K562 (cell line): ENCODE results near the gene HPS3. TPM values are rescaled to one million over a fixed set of nuclear protein-coding genes. Genes with fewer than 3 reads are reported as not detected.

Source experiments
- CBFA2T2 ChIP-seq: fragments of 450-650 bp; conservative IDR thresholded peaks from 2 replicates; pipeline ENCODE4 v1.6.1; 2017; ENCODE audit warnings: mild to moderate bottlenecking
- CREM ChIP-seq: IDR thresholded peaks from 2 replicates; pipeline ENCODE4 v1.6.1; 2014; ENCODE audit warnings: antibody characterized with exemption, low read depth
- GATAD2B ChIP-seq: fragments of 450-650 bp; IDR thresholded peaks from 2 replicates; pipeline ENCODE4 v1.6.1; 2017; ENCODE audit warnings: mild to moderate bottlenecking, borderline replicate concordance
- HIVEP1 ChIP-seq: fragments of 250-450 bp; sonication (Bioruptor Pico); IDR thresholded peaks from 2 replicates; pipeline ENCODE4 v1.4.0; 2020; ENCODE audit warnings: mild to moderate bottlenecking
- IRF2 ChIP-seq: sonication (generic); formaldehyde crosslinking; IDR thresholded peaks from 2 replicates; pipeline ENCODE4 v1.8.1; 2022; ENCODE audit warnings: mild to moderate bottlenecking, missing genetic modification reagents
- MECOM ChIP-seq: fragments of 250-450 bp; sonication (Bioruptor Pico); IDR thresholded peaks from 2 replicates; pipeline ENCODE4 v1.8.0; 2022; ENCODE audit warnings: inconsistent platforms
- NR2C2 ChIP-seq, 2 experiments: fragments of 200-800 bp in 1 of 2; sonication (Bioruptor generic) in 1 of 2; sonication (generic) in 1 of 2; formaldehyde crosslinking in 1 of 2; IDR thresholded peaks; 2 replicates each; pipeline versions ENCODE4 v1.6.1 to v1.8.0; 2016 to 2022; ENCODE audit warnings: mild to moderate bottlenecking in 1 of 2, missing compliant biosample characterization in 1 of 2, missing genetic modification characterization in 1 of 2, missing genetic modification reagents in 1 of 2
- PRDM10 ChIP-seq: fragments of 450-650 bp; IDR thresholded peaks from 2 replicates; pipeline ENCODE4 v1.6.1; 2018; ENCODE audit not compliant: partially characterized antibody
- RUNX1 ChIP-seq: sonication (generic); IDR thresholded peaks from 2 replicates; pipeline ENCODE4 v1.6.1; 2016; ENCODE audit warnings: antibody characterized with exemption, low read depth
- SMARCA4 ChIP-seq: fragments of 450-650 bp; IDR thresholded peaks from 2 replicates; pipeline ENCODE4 v1.6.1; 2016
- SRSF7 ChIP-seq: fragments of 200-400 bp; formaldehyde crosslinking; optimal IDR thresholded peaks from 2 replicates; pipeline ENCODE3; 2017; ENCODE audit warnings: mild to moderate bottlenecking, low read depth, low read length
- ZBTB1 ChIP-seq: sonication (generic); formaldehyde crosslinking; IDR thresholded peaks from 2 replicates; pipeline ENCODE4 v1.8.1; 2023; ENCODE audit warnings: missing genetic modification reagents, low read depth, mild to moderate bottlenecking, borderline replicate concordance
- ZFX ChIP-seq: sonication (generic); formaldehyde crosslinking; IDR thresholded peaks from 2 replicates; pipeline ENCODE4 v1.8.0; 2022; ENCODE audit warnings: mild to moderate bottlenecking, missing genetic modification reagents, moderate library complexity
- ZNF431 ChIP-seq: sonication (generic); formaldehyde crosslinking; IDR thresholded peaks from 2 replicates; pipeline ENCODE4 v1.8.0; 2022; ENCODE audit warnings: mild to moderate bottlenecking, missing genetic modification reagents
- ZNF644 ChIP-seq: fragments of 200-800 bp; sonication (Bioruptor generic); IDR thresholded peaks from 2 replicates; pipeline ENCODE4 v1.6.1; 2016; ENCODE audit warnings: low read depth, missing genetic modification characterization, missing compliant biosample characterization
- polyA plus RNA-seq, 8 experiments: library from polyadenylated mRNA; depleted of rRNA in 4 of 8; stranded (reverse) in 5 of 8; unstranded in 3 of 8; fragments of >200 nt; fragmentation: Nextera tagmentation in 2 of 8; fragmentation: Illumina TruSeq in 1 of 8; extraction: Ambion mirVana in 2 of 8; extraction: Trizol in 1 of 8; gene quantifications; 2 replicates each; pipeline versions ENCODE4 v1.2.1 to v1.2.3, GENCODE V29; 2011 to 2014; ENCODE audit warnings: inconsistent platforms in 1 of 8, missing spikeins in 1 of 8
- total RNA-seq, 7 experiments: library from RNA; depleted of rRNA in 6 of 7; stranded (reverse); fragments of >200 nt in 6 of 7; fragmentation: Illumina TruSeq in 2 of 7; extraction: Trizol in 2 of 7; gene quantifications; 2 replicates each; pipeline versions ENCODE4 v1.2.1 to v1.2.3, GENCODE V29; 2011 to 2021; ENCODE audit warnings: low replicate concordance in 1 of 7
- TF ChIP-seq, protein P1 (sequence below), 2 experiments: fragments of 450-650 bp; IDR thresholded peaks; 2 replicates each; pipeline ENCODE4 v1.6.1; 2016

HPS3 gene
- total and polyA plus RNA-seq, 9 of the 15 experiments (the other 6 are each of a cell fraction or from before 2014, with no cell fraction given), result 1.2 to 11.3 (median 7.6) TPM

DNA sequence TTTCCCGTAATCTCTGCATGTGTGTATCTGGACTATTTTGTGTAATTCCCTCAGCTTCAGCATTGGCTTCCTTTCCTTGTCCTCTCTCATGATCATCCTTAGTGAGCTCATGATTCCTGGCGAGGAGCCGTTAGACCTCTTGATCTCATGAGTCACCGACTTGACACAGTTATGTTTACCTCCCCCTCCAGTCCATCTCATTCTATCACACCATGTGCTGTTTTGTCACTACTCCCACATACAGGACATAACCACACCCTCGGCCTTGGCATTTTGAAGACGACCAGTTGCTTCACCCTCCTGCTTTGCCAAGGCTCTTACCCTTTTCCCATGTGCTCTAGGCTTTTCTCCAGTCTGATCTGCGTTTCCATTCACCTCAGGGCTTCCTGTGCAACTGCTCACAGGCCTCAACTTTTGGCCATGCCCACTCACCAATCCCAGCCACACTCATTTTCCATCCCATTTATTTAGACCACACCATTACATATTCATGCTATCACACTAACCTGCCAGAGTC lies 50.7 kb downstream of the HPS3 start (continued):
- peak; percentile 65 for TF ChIP-seq PRDM10
- TF ChIP-seq NR2C2 (CRISPR knock-in tag; IDR thresholded peaks at IDR 0.05), result no peak
- peak; percentile 81 for TF ChIP-seq NR2C2 (tag; IDR thresholded peaks at IDR 0.05)
- no peak for TF ChIP-seq ZNF644 (tag)
- no peak for TF ChIP-seq GATAD2B
- peak; percentile 91 for TF ChIP-seq SMARCA4
- peak; percentile 84 for TF ChIP-seq CREM
- TF ChIP-seq, protein P1, sequence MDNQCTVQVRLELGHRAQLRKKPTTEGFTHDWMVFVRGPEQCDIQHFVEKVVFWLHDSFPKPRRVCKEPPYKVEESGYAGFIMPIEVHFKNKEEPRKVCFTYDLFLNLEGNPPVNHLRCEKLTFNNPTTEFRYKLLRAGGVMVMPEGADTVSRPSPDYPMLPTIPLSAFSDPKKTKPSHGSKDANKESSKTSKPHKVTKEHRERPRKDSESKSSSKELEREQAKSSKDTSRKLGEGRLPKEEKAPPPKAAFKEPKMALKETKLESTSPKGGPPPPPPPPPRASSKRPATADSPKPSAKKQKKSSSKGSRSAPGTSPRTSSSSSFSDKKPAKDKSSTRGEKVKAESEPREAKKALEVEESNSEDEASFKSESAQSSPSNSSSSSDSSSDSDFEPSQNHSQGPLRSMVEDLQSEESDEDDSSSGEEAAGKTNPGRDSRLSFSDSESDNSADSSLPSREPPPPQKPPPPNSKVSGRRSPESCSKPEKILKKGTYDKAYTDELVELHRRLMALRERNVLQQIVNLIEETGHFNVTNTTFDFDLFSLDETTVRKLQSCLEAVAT (IDR thresholded peaks at IDR 0.05), result 0 out of 4 replicates have a peak, but pooled peaks of 1 of the 2 experiments have one; percentile 43
- TF ChIP-seq CBFA2T2, result peak; percentile 50
- TF ChIP-seq ZNF431 (CRISPR knock-in tag), result no peak
- no peak for TF ChIP-seq SRSF7
- no peak for TF ChIP-seq RUNX1
- TF ChIP-seq HIVEP1 (CRISPR knock-in tag), result 0 out of 2 replicates have a peak, but pooled peaks have one; percentile 51
- peak; percentile 76 for TF ChIP-seq ZFX
- no peak for TF ChIP-seq IRF2 (CRISPR knock-in tag)
- no peak for TF ChIP-seq MECOM
- no peak for TF ChIP-seq ZBTB1 (CRISPR knock-in tag)
